GM12892 (cell line): ENCODE results near the gene PML.

ENCODE experiments used
- POLR2A ChIP-seq: IDR thresholded peaks from 2 replicates; pipeline ENCODE4 v1.6.1; 2011; ENCODE audit warnings: low read depth, low read length, control low read depth
- POLR2AphosphoS5 ChIP-seq: IDR thresholded peaks from 2 replicates; pipeline ENCODE4 v1.6.1; 2011; ENCODE audit warnings: low read depth, low read length, control low read depth

- TF ChIP-seq POLR2A, result no peak
- TF ChIP-seq POLR2AphosphoS5, result no peak
Measured at GRCh38 chr15:74042603-74043424, 48.3 kb downstream of the PML start.
